HG03060 (cell line): Measurements from ENCODE around the gene IL22RA1.

Experiments used
- ATAC-seq: cut with Tn5 transposase; IDR thresholded peaks from one replicate; pipeline ENCODE4 v1.9.1; 2021; ENCODE audit warnings: low read depth, moderate number of reproducible peaks; ENCODE audit not compliant: unreplicated experiment

IL22RA1 gene

DNA sequence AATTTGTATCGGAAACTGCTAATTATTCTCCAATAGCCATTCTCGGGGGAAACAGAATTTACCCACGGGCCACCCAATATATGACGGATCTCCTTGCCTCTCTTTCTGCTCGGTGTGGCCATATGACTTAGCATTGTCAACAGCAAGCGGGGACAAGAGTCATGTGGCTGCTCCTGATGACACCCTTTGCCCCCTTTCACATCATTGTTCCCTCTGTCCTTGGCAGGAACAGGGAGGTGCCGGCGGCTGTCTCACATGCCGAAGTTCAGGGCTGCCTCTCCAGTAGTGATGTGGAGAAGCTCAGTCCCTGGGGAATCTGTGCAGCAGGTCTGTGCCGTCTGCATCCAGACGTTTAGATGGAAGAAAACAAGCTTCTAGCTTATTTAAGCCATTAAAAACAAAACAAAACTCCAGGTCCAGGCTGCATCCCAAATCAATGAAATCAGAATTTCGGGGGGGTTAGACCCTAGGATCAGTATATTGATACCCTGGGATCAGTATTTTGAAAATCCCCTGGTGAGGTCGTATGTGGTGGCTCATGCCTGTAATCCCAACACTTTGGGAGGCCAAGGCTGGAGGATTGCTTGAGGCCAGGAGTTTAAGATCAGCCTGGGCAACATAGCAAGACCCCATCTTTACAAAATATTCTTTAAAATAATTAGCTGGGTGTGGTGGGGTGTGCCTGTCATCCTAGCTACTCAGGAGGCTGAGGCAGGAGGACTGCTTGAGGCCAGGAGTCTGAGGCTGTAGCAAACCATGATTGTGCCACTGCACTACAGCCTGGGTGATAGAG lies 41.8 kb downstream of the IL22RA1 start:
- ATAC-seq: no peak

GRCh38 chr1:24098943-24099638 lies 43.8 kb downstream of the IL22RA1 start:
- ATAC-seq: no peak

DNA sequence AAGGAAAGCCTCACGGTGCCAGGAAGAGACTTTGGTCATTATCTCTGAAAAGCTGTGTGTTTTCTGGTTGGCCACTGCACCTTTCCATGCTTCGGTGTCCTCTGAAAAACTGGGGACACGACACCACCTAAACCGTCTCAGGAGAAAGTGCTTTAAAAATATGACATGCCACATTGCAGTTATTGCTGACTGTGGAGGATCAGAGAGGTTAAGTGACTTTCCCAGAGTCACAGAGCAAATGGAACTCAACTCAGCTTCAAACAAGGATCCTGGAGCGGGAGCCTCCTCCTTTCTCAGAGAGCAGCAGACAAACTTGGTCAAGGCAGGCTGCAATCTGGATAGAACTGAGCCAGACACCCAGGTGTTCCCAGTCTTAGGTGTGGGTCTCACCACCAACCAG lies 44.8 kb downstream of the IL22RA1 start:
- no peak for ATAC-seq

DNA sequence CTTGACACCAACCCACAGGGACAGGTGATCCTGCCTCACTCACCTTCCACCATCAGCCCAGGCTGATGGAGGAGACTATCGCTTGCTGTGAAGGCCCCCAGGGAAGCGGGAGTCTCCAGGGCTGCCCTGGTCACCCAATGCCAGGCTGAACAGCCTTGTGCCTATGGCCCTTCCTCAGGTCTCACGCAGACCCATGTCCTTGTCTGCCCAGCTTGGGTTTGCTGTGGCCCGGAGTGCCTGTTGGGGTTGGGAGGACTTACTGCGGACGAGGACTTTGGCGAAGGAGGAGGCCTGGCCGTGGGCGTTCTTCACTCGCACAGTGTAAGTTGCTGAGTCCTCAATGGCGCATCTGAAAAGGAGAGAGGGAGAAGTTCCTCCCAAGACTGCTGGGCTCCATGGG lies 45.3 kb downstream of the IL22RA1 start:
- ATAC-seq: no peak

DNA sequence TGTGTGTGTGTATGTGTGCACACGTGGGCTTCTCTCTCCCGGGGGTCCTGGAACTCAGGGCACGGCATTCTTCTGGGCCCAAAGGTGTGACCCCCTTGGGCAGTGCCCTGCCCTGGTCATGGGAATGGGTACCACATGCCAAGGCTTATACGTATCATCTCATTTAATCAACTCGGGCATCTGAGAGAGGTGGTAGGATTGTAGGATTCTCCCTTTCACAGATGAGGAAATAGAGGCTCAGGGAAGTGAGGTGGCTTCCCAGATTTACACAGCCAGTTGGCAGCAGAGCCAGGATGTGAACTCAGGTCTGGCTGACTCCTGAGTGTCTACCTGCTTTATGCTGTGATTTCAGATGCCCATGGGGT lies 46.2 kb downstream of the IL22RA1 start:
- ATAC-seq: no peak

- ATAC-seq: no peak
These were observed 46.8 kb downstream of the IL22RA1 start for GRCh38 chr1:24096009-24096738.

DNA sequence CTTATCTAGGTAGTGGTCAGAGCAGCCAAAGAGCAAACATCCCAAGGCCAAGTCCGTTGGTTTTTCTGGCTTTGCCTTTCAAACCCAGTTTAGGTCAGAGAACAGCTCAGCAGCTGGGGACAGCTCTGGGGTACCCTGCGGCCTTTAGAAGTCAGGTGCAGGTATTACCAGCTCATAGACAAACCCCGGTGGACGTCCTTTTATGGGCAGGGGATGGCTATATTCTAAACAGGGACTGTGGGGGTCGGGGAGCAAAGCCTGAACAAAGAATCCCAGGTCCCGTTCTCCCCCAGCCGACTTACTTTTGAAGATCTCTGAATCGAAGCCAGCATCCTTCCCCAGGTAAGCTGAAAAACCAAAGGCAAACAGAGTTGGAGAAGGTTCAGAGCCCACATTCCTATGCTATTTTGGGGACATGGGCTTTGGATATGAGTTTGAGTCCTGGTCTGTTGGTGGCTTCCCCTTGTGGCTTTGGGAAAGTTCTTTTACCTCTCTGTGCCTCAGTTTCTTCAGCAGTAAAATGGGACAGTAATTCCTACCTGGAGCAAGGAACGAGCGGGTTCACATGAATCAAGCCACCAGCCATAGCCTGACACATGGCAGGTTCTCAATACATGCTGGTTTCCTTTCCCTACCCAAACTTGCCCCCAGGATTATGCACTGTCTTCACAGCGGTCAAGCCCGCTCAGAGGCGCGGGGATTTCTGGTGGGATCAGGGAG lies 47.6 kb downstream of the IL22RA1 start:
- ATAC-seq: no peak

DNA sequence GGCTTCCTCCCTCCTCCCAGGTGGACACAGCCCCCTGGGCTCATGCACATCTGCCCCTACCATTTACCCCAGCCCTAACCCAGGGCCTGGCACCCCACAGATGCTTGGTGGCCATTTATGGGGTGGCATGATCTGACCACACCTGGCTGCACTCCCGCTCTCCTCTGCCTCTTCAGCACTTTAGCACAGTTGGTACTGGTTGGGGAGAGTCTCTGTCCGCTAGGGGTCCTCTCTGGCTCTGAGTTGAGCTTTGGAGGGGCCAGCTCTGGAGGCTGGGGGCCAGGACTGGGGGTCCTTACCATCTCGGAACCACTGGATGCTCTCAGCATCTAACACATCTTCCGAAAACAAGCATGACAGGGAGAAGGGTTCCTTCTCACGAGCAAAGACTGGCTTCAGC lies 48.4 kb downstream of the IL22RA1 start:
- ATAC-seq: no peak

GRCh38 chr1:24093732-24094131 lies 49.2 kb downstream of the IL22RA1 start:
- no peak for ATAC-seq

- no peak for ATAC-seq
These were observed 50.0 kb downstream of the IL22RA1 start for GRCh38 chr1:24092979-24093378.

DNA sequence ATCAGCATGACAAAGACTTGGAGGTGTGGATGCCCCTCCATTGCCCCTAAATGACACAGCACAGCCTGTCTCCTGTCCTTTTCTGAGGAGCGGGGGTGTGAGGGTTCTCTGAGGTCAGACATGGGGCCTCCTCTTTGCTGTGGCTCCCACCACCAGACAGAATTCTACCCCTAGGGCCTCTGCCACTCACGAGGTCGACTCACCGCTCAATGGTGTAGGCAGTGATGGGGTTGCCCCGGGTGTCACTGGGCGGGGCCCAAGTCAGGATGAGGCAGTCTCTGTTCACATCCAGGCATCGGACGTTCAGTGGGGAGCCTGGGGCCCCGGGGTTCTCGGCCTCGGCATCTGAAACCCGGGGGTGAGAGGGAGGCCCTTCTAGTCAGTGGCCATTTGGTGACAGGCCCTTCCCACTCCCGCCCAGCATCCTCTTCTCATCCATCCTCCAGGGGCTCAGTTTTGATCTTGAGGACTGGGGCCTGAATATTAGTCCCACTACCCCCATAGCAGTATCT lies 50.9 kb downstream of the IL22RA1 start:
- no peak for ATAC-seq

- no peak for ATAC-seq
These were observed 52.2 kb downstream of the IL22RA1 start for GRCh38 chr1:24090736-24091135.

DNA sequence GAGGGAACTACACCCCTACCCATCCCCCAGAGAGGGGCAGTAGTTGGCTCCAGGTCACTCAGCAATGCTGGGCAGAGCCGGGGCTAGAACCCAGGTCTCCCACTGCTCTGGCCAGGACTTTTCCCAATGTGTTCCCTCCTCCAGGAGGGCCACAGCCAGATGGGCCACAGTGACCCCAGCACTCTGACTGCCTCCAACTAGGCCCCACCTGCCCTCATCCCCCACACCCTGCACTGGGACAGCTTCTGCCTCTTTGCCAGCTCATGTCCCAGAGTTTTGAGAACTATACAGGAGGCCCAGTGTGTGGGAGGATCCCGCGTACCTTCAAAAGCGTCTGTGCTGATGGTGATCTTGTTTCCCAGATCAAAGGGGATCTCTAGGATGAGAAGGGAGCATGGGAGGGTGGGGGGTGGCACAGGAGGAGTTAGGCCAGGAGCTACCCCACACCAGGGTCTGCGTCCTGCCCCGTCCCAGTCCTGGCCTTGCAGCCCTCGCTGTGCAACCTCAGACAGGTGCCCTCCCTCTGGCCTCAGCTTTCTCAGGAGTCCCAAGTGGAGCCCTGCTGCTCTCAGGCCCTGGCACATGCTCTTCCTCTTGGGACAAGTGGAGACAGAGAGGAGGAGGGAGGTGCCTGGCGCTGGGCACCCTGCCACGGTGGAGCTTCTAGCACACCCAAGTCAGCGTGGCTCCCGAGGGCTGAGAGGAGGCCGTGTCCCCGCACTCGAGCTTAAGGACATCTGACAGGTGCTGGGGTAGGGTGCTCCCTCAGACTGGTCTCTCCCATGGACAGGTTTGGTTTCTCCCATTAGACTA lies 53.0 kb downstream of the IL22RA1 start:
- ATAC-seq: no peak

GRCh38 chr1:24089027-24089742 lies 53.8 kb downstream of the IL22RA1 start:
- ATAC-seq: no peak

GRCh38 chr1:24086466-24086865 lies 56.5 kb downstream of the IL22RA1 start:
- no peak for ATAC-seq

DNA sequence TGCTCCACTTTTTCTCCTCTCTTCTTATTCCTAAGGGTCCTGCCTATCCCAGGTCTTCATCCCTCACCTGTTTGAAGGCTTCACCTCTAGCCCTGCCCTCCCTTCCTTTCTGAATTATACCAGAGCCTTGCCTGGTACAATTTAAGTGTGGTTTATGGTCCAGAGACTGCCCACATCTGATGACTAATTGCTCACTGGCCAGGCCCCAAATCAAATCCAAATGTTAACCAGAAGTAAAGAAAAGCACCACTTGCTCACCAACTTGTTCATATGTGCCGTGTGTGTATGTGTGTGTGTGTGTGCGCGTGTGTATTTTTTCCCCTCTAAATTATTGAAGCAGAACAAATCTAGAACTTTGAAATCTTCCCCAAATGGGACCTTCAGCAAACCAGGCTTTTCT lies 57.4 kb downstream of the IL22RA1 start:
- no peak for ATAC-seq

DNA sequence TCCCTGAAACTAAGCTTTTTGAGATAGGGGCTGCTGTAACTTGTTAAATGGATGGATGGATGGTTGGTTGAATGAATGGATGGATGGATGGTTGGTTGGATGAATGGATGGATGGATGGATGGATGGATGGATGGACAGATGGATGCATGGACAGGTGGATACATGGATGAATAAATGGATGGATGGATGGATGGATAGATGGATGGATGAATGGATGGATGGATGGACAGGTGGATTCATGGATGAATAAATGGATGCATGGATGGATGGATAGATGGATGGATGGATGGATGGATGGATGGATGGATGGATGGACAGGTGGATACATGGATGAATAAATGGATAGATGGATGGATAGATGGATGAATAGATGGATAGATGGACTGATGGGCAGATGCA lies 57.9 kb downstream of the IL22RA1 start:
- no peak for ATAC-seq

GRCh38 chr1:24084050-24084449 lies 58.9 kb downstream of the IL22RA1 start:
- ATAC-seq: no peak

GRCh38 chr1:24082372-24082771 lies 60.6 kb downstream of the IL22RA1 start:
- ATAC-seq: no peak
